CD14-positive monocyte (primary cell): ENCODE measurements around the gene SMARCC1. TPM values are rescaled to one million over a fixed set of nuclear protein-coding genes. Genes with fewer than 3 reads are reported as not detected.

Experiments
- DNase-seq, 3 donors: peaks; one replicate each; pipeline ENCODE4 v3.0.0-alpha.2; 2011 to 2022
- H2AFZ ChIP-seq: 2 replicates; pipeline ENCODE4 v1.6.0; 2012; ENCODE audit warnings: mild to moderate bottlenecking, low read depth, low read length, inconsistent platforms; ENCODE audit not compliant: insufficient read depth, poor library complexity, severe bottlenecking
- H3K27ac ChIP-seq, 2 donors: 1 replicate in 1 of 2; 2 replicates in 1 of 2; pipeline ENCODE4 v1.5.1; 2012 to 2013; ENCODE audit warnings: low read length in 2 of 2, control low read depth in 1 of 2, inconsistent platforms in 1 of 2, low read depth in 1 of 2, mild to moderate bottlenecking in 1 of 2
- H3K27me3 ChIP-seq, 2 donors: one replicate each; pipeline versions ENCODE4 v1.6.0 to v1.6.1; 2011 to 2013; ENCODE audit warnings: low read length in 2 of 2; ENCODE audit not compliant: control insufficient read depth in 2 of 2, insufficient read depth in 2 of 2
- H3K36me3 ChIP-seq, 2 donors: replicated peaks in 1 of 2; 1 replicate in 1 of 2; 2 replicates in 1 of 2; pipeline versions ENCODE4 v1.5.1 to v1.6.1; 2012 to 2013; ENCODE audit warnings: low read length in 2 of 2, control low read depth in 1 of 2, inconsistent platforms in 1 of 2, mild to moderate bottlenecking in 1 of 2; ENCODE audit not compliant: insufficient read depth in 2 of 2, control insufficient read depth in 1 of 2
- H3K4me1 ChIP-seq, 2 donors: 1 replicate in 1 of 2; 2 replicates in 1 of 2; pipeline versions ENCODE4 v1.5.1 to v1.6.1; 2012 to 2013; ENCODE audit warnings: low read length in 2 of 2, control low read depth in 1 of 2, inconsistent platforms in 1 of 2, mild to moderate bottlenecking in 1 of 2, moderate library complexity in 1 of 2; ENCODE audit not compliant: insufficient read depth in 2 of 2, control insufficient read depth in 1 of 2
- H3K4me2 ChIP-seq: replicated peaks from 2 replicates; pipeline ENCODE3; 2012; ENCODE audit warnings: low read length, moderate library complexity, mild to moderate bottlenecking; ENCODE audit not compliant: poor library complexity, severe bottlenecking; ENCODE audit errors: extremely low read depth
- H3K4me3 ChIP-seq, 3 experiments: fragments of 200-600 bp in 1 of 3; sonication (generic) in 1 of 3; replicated peaks in 1 of 3; 1 replicate in 2 of 3; 2 replicates in 1 of 3; pipeline ENCODE4 v1.5.1; 2011 to 2013; ENCODE audit warnings: low read length in 3 of 3, mild to moderate bottlenecking in 3 of 3, control low read depth in 2 of 3, low read depth in 2 of 3, inconsistent platforms in 1 of 3, moderate library complexity in 1 of 3
- H3K79me2 ChIP-seq: 2 replicates; pipeline ENCODE4 v1.6.0; 2012; ENCODE audit warnings: mild to moderate bottlenecking, control low read depth, inconsistent platforms, low read length, moderate library complexity; ENCODE audit not compliant: insufficient read depth
- H3K9ac ChIP-seq: 2 replicates; pipeline ENCODE4 v1.6.0; 2017; ENCODE audit warnings: low read length, mild to moderate bottlenecking; ENCODE audit not compliant: insufficient read depth, poor library complexity, severe bottlenecking
- H3K9me3 ChIP-seq, 2 donors: replicated peaks in 1 of 2; 1 replicate in 1 of 2; 2 replicates in 1 of 2; pipeline versions ENCODE4 v1.5.1 to v1.6.1; 2012 to 2013; ENCODE audit warnings: low read length in 2 of 2, control low read depth in 1 of 2; ENCODE audit not compliant: control insufficient read depth in 1 of 2, insufficient read depth in 1 of 2
- H4K20me1 ChIP-seq: 2 replicates; pipeline ENCODE4 v1.6.0; 2012; ENCODE audit warnings: mild to moderate bottlenecking, low read length, control low read depth, moderate library complexity; ENCODE audit not compliant: insufficient read depth
- H3K27ac Mint-ChIP-seq, 7 donors: one replicate each; pipeline ENCODE4 v1.8.0; 2020; ENCODE audit warnings: mild to moderate bottlenecking in 7 of 7, mixed read lengths in 7 of 7, moderate library complexity in 6 of 7, inconsistent platforms in 2 of 7
- H3K27me3 Mint-ChIP-seq, 3 donors: one replicate each; pipeline ENCODE4 v1.8.0; 2021 to 2022; ENCODE audit warnings: low read depth in 3 of 3, mild to moderate bottlenecking in 3 of 3, mixed read lengths in 3 of 3, moderate library complexity in 3 of 3, inconsistent platforms in 1 of 3
- H3K36me3 Mint-ChIP-seq, 2 donors: one replicate each; pipeline ENCODE4 v1.8.0; 2020; ENCODE audit warnings: mixed read lengths in 2 of 2, inconsistent platforms in 1 of 2, mild to moderate bottlenecking in 1 of 2
- H3K4me1 Mint-ChIP-seq: one replicate; pipeline ENCODE4 v1.8.0; 2020; ENCODE audit warnings: mild to moderate bottlenecking, mixed read lengths
- H3K4me3 Mint-ChIP-seq, 2 donors: one replicate each; pipeline ENCODE4 v1.8.0; 2020; ENCODE audit warnings: mild to moderate bottlenecking in 2 of 2, mixed read lengths in 2 of 2, moderate library complexity in 1 of 2
- H3K9me3 Mint-ChIP-seq, 7 donors: one replicate each; pipeline ENCODE4 v1.8.0; 2020 to 2022; ENCODE audit warnings: mixed read lengths in 7 of 7, mild to moderate bottlenecking in 6 of 7, moderate library complexity in 6 of 7, inconsistent platforms in 2 of 7
- WGBS: methylation state at CpG from one replicate; pipeline ENCODE4 v1.1.5; 2013; ENCODE audit warnings: missing lambda C conversion rate; ENCODE audit not compliant: insufficient coverage; 5-methylcytosine and 5-hydroxymethylcytosine counted together
- intact Hi-C, 2 donors: fragments of 100-400 bp; cut with micrococcal nuclease; formaldehyde crosslinking; loops; one replicate each; pipeline versions ENCODE4 v1.15.0 to v1.15.1; 2023
- polyA plus RNA-seq, 3 donors: library from polyadenylated mRNA; depleted of rRNA in 1 of 3; unstranded in 2 of 3; stranded (reverse) in 1 of 3; fragments of 300-500 nt in 2 of 3; fragments of >200 nt in 1 of 3; fragmentation: Illumina TruSeq in 2 of 3; gene quantifications; 1 replicate in 2 of 3; 2 replicates in 1 of 3; pipeline ENCODE4 v1.2.3, GENCODE V29; 2012 to 2021
- TF ChIP-seq, protein P1 (sequence below): fragments of 200-600 bp; IDR thresholded peaks from one replicate; pipeline ENCODE4 v1.8.0; 2022; ENCODE audit warnings: antibody characterized with exemption, mild to moderate bottlenecking

The SMARCC1 gene
- polyA plus RNA-seq, 3 donors = 8.8 to 33.5 (median 20.5) TPM

DNA sequence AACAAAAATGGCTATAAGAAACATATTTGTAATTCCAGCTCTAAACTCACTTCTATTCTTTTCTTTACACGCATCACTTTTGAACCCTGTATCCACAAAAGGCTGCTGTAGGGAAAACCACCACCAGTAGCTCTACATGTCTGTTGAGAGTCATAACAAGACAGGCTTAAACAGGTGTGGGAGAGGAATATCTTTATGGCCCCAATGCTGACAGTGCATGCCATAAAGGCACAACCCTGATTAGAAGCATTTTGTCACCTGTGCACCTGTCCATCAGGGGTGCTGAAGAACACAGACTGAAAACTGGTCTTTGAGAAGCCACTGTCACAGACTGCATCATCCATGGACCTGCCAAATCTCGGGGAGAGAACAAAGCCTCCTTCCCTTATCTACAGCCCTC, 191.5 kb downstream of the SMARCC1 start:
- Mint-ChIP-seq H3K27ac (no peak overlapping the region), H3K4me1 (no peaks in the 10 kb centered on the region), H3K36me3 (peaks cover 75 to 89% of the 10 kb centered on the region in 2 donors), H3K4me3 (no peak overlapping the region), H3K27me3 (no peaks in the 10 kb centered on the region), H3K9me3 (no peaks in the 10 kb centered on the region)
- Histone ChIP-seq H4K20me1 (no peaks in the 10 kb centered on the region), H3K4me3 (no peak overlapping the region), H3K27ac (no peak overlapping the region), H3K27me3 (no peaks in the 10 kb centered on the region), H3K4me1 (no peaks in the 10 kb centered on the region), H2AFZ (no peak overlapping the region), H3K36me3 (peaks cover 62 to 93% of the 10 kb centered on the region in 2 donors), H3K9me3 (no peaks in the 10 kb centered on the region), H3K9ac (no peak overlapping the region), H3K4me2 (no peak overlapping the region), H3K79me2 (no peaks in the 10 kb centered on the region)
- intact Hi-C loops = no loop called here
- WGBS = no CpG with 5 or more reads among the region's 2 CpGs
- no peak for DNase-seq
- TF ChIP-seq, protein P1, sequence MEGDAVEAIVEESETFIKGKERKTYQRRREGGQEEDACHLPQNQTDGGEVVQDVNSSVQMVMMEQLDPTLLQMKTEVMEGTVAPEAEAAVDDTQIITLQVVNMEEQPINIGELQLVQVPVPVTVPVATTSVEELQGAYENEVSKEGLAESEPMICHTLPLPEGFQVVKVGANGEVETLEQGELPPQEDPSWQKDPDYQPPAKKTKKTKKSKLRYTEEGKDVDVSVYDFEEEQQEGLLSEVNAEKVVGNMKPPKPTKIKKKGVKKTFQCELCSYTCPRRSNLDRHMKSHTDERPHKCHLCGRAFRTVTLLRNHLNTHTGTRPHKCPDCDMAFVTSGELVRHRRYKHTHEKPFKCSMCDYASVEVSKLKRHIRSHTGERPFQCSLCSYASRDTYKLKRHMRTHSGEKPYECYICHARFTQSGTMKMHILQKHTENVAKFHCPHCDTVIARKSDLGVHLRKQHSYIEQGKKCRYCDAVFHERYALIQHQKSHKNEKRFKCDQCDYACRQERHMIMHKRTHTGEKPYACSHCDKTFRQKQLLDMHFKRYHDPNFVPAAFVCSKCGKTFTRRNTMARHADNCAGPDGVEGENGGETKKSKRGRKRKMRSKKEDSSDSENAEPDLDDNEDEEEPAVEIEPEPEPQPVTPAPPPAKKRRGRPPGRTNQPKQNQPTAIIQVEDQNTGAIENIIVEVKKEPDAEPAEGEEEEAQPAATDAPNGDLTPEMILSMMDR = no peak

DNA sequence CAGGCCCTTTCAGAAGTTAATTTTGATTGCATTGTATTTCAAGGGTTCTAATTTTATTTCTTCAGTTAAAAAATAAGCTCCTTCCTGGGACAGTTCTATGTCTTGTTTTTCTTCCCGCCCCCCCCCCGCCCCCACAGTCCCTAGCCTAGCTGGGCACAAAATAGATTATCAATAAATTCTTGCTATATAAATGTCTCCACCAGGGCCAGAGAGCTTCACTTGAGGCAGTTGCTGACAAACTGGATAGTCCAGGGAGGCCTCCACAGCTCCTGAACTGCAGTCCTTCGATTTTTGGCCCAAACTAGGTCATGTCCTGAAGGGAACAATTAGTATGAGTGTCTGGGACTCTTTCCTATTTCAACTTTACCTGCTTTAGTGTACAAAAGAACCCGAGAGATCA, 193.1 kb downstream of the SMARCC1 start:
- H3K4me3 Mint-ChIP-seq = no peak overlapping the region
- Histone ChIP-seq H3K9me3 (no peaks in the 10 kb centered on the region), H4K20me1 (no peaks in the 10 kb centered on the region), H3K36me3 (peaks cover 54 to 81% of the 10 kb centered on the region in 2 donors), H3K4me1 (no peaks in the 10 kb centered on the region), H3K4me2 (no peak overlapping the region), H3K27me3 (no peaks in the 10 kb centered on the region), H3K9ac (no peak overlapping the region), H3K4me3 (no peak overlapping the region), H3K79me2 (no peaks in the 10 kb centered on the region), H3K27ac (no peak overlapping the region), H2AFZ (no peak overlapping the region)
- DNase-seq = no peak
- H3K4me1 Mint-ChIP-seq = no peaks in the 10 kb centered on the region
- intact Hi-C loops = no loop called here
- no peaks in the 10 kb centered on the region for H3K27me3 Mint-ChIP-seq
- H3K9me3 Mint-ChIP-seq = no peaks in the 10 kb centered on the region
- H3K36me3 Mint-ChIP-seq = peaks cover 67 to 79% of the 10 kb centered on the region in 2 donors
- no peak overlapping the region for H3K27ac Mint-ChIP-seq
- TF ChIP-seq, protein P1 = no peak
- WGBS = no CpG with 5 or more reads among the region's 4 CpGs
